ENCODE results near the gene ERAL1. TPM values are rescaled to one million over a fixed set of nuclear protein-coding genes. Genes with fewer than 3 reads are reported as not detected.

Gene ERAL1
- total and polyA plus RNA-seq, 2 experiments from 2014 or later = 77.1 to 121 TPM

DNA sequence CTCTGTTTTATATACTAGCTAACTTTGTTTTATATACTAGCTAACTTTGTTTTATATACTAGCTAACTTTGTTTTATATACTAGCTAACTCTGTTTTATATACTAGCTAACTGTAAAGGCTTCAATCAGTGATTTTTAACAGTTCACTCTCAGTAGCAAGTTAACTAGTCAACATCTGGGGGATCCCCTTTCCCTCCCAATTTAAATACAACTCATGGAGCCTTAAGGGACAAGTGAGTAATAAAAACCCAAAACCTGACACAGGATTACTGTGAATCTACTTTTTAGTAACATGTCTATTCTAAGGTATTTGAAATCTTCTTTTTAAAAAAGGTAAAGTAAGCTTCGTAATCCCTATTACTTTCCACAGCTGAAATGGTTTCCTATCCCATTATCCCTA, 44.4 kb upstream of the ERAL1 start:
- Histone ChIP-seq H3K4me2 (peak overlapping the region; percentile 79), H3K79me2 (replicated peaks; ENCODE audit: insufficient read depth) (peaks cover 83% of the 10 kb centered on the region), H2AFZ (no peak overlapping the region), H4K20me1 (replicated peaks; ENCODE audit: insufficient read depth) (peaks cover 7% of the 10 kb centered on the region), H3K27ac (ENCODE audit: low read depth) (peak overlapping the region; percentile 92), H3K36me3 (ENCODE audit: insufficient read depth) (peaks cover 9% of the 10 kb centered on the region), H3K4me3 (peak overlapping the region; percentile 74), H3F3A (replicated peaks; ENCODE audit: low read depth) (peaks cover 13% of the 10 kb centered on the region), H3K4me1 (ENCODE audit: insufficient read depth) (peaks cover 40% of the 10 kb centered on the region), H3K9me2 (ENCODE audit: insufficient read depth) (no peaks in the 10 kb centered on the region), H3K27me3 (ENCODE audit: insufficient read depth) (no peaks in the 10 kb centered on the region)
- H3K27ac Mint-ChIP-seq = no peak overlapping the region
- no peak for ATAC-seq
- peak overlapping the region; percentile 88 for H3K4me3 Mint-ChIP-seq
- H3K27me3 Mint-ChIP-seq (ENCODE audit: insufficient read depth, low read depth, poor library complexity) = peaks cover 11% of the 10 kb centered on the region
- DNase-seq (ENCODE audit: low spot score) = no peak
- peaks cover 19% of the 10 kb centered on the region for H3K36me3 Mint-ChIP-seq (ENCODE audit: low read depth)
- TF ChIP-seq NANOG (IDR thresholded peaks at IDR 0.05; ENCODE audit: borderline replicate concordance) (no peak), ZNF114 (CRISPR knock-in tag; IDR thresholded peaks at IDR 0.05) (no peak), POLR2AphosphoS5 (IDR thresholded peaks at IDR 0.05; ENCODE audit: low read depth) (no peak), EZH2phosphoT487 (IDR thresholded peaks at IDR 0.05; ENCODE audit: unreplicated experiment) (no peak), ZNF331 (CRISPR knock-in tag; IDR thresholded peaks at IDR 0.05; ENCODE audit: low read depth) (no peak), CREB1 (CRISPR knock-in tag; IDR thresholded peaks at IDR 0.05; ENCODE audit: low read depth) (no peak), JUNB (IDR thresholded peaks at IDR 0.05; ENCODE audit: unreplicated experiment) (no peak), STAT1 (IDR thresholded peaks at IDR 0.05; ENCODE audit: unreplicated experiment) (no peak), EZH2 (IDR thresholded peaks at IDR 0.05; ENCODE audit: low read depth, unreplicated experiment) (no peak)
- TF ChIP-seq, protein P1, sequence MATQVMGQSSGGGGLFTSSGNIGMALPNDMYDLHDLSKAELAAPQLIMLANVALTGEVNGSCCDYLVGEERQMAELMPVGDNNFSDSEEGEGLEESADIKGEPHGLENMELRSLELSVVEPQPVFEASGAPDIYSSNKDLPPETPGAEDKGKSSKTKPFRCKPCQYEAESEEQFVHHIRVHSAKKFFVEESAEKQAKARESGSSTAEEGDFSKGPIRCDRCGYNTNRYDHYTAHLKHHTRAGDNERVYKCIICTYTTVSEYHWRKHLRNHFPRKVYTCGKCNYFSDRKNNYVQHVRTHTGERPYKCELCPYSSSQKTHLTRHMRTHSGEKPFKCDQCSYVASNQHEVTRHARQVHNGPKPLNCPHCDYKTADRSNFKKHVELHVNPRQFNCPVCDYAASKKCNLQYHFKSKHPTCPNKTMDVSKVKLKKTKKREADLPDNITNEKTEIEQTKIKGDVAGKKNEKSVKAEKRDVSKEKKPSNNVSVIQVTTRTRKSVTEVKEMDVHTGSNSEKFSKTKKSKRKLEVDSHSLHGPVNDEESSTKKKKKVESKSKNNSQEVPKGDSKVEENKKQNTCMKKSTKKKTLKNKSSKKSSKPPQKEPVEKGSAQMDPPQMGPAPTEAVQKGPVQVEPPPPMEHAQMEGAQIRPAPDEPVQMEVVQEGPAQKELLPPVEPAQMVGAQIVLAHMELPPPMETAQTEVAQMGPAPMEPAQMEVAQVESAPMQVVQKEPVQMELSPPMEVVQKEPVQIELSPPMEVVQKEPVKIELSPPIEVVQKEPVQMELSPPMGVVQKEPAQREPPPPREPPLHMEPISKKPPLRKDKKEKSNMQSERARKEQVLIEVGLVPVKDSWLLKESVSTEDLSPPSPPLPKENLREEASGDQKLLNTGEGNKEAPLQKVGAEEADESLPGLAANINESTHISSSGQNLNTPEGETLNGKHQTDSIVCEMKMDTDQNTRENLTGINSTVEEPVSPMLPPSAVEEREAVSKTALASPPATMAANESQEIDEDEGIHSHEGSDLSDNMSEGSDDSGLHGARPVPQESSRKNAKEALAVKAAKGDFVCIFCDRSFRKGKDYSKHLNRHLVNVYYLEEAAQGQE (IDR thresholded peaks at IDR 0.05; ENCODE audit: unreplicated experiment) = no peak
- TF ChIP-seq, protein P2, sequence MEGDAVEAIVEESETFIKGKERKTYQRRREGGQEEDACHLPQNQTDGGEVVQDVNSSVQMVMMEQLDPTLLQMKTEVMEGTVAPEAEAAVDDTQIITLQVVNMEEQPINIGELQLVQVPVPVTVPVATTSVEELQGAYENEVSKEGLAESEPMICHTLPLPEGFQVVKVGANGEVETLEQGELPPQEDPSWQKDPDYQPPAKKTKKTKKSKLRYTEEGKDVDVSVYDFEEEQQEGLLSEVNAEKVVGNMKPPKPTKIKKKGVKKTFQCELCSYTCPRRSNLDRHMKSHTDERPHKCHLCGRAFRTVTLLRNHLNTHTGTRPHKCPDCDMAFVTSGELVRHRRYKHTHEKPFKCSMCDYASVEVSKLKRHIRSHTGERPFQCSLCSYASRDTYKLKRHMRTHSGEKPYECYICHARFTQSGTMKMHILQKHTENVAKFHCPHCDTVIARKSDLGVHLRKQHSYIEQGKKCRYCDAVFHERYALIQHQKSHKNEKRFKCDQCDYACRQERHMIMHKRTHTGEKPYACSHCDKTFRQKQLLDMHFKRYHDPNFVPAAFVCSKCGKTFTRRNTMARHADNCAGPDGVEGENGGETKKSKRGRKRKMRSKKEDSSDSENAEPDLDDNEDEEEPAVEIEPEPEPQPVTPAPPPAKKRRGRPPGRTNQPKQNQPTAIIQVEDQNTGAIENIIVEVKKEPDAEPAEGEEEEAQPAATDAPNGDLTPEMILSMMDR (conservative IDR thresholded peaks at IDR 0.05; ENCODE audit: low read depth in 2 of 2) = no peak
- TF ChIP-seq, protein P3, sequence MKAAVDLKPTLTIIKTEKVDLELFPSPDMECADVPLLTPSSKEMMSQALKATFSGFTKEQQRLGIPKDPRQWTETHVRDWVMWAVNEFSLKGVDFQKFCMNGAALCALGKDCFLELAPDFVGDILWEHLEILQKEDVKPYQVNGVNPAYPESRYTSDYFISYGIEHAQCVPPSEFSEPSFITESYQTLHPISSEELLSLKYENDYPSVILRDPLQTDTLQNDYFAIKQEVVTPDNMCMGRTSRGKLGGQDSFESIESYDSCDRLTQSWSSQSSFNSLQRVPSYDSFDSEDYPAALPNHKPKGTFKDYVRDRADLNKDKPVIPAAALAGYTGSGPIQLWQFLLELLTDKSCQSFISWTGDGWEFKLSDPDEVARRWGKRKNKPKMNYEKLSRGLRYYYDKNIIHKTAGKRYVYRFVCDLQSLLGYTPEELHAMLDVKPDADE (IDR thresholded peaks at IDR 0.05) = no peak
- TF ChIP-seq, protein P4, sequence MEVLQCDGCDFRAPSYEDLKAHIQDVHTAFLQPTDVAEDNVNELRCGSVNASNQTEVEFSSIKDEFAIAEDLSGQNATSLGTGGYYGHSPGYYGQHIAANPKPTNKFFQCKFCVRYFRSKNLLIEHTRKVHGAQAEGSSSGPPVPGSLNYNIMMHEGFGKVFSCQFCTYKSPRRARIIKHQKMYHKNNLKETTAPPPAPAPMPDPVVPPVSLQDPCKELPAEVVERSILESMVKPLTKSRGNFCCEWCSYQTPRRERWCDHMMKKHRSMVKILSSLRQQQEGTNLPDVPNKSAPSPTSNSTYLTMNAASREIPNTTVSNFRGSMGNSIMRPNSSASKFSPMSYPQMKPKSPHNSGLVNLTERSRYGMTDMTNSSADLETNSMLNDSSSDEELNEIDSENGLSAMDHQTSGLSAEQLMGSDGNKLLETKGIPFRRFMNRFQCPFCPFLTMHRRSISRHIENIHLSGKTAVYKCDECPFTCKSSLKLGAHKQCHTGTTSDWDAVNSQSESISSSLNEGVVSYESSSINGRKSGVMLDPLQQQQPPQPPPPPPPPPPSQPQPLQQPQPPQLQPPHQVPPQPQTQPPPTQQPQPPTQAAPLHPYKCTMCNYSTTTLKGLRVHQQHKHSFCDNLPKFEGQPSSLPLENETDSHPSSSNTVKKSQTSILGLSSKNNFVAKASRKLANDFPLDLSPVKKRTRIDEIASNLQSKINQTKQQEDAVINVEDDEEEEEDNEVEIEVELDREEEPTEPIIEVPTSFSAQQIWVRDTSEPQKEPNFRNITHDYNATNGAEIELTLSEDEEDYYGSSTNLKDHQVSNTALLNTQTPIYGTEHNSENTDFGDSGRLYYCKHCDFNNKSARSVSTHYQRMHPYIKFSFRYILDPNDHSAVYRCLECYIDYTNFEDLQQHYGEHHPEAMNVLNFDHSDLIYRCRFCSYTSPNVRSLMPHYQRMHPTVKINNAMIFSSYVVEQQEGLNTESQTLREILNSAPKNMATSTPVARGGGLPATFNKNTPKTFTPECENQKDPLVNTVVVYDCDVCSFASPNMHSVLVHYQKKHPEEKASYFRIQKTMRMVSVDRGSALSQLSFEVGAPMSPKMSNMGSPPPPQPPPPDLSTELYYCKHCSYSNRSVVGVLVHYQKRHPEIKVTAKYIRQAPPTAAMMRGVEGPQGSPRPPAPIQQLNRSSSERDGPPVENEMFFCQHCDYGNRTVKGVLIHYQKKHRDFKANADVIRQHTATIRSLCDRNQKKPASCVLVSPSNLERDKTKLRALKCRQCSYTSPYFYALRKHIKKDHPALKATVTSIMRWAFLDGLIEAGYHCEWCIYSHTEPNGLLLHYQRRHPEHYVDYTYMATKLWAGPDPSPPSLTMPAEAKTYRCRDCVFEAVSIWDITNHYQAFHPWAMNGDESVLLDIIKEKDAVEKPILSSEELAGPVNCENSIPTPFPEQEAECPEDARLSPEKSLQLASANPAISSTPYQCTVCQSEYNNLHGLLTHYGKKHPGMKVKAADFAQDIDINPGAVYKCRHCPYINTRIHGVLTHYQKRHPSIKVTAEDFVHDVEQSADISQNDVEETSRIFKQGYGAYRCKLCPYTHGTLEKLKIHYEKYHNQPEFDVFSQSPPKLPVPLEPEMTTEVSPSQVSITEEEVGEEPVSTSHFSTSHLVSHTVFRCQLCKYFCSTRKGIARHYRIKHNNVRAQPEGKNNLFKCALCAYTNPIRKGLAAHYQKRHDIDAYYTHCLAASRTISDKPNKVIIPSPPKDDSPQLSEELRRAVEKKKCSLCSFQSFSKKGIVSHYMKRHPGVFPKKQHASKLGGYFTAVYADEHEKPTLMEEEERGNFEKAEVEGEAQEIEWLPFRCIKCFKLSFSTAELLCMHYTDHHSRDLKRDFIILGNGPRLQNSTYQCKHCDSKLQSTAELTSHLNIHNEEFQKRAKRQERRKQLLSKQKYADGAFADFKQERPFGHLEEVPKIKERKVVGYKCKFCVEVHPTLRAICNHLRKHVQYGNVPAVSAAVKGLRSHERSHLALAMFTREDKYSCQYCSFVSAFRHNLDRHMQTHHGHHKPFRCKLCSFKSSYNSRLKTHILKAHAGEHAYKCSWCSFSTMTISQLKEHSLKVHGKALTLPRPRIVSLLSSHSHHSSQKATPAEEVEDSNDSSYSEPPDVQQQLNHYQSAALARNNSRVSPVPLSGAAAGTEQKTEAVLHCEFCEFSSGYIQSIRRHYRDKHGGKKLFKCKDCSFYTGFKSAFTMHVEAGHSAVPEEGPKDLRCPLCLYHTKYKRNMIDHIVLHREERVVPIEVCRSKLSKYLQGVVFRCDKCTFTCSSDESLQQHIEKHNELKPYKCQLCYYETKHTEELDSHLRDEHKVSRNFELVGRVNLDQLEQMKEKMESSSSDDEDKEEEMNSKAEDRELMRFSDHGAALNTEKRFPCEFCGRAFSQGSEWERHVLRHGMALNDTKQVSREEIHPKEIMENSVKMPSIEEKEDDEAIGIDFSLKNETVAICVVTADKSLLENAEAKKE (CRISPR knock-in tag; IDR thresholded peaks at IDR 0.05) = no peak
- no peaks in the 10 kb centered on the region for H3K9me3 Mint-ChIP-seq
- H3K4me1 Mint-ChIP-seq = peaks cover 43% of the 10 kb centered on the region

Data from GM23338 (cell line).